Small intestine (tissue), 7 donors: ENCODE measurements around the gene PRRT2. TPM values are rescaled to one million over a fixed set of nuclear protein-coding genes. Genes with fewer than 3 reads are reported as not detected.

Source experiments
- DNase-seq, 2 donors: peaks; one replicate each; pipeline versions ENCODE4 v3.0.0 to v3.0.0-alpha.2; 2013
- FAIRE-seq: peaks from 2 replicates; lab custom pipeline; 2012; peaks lifted over from hg19 to GRCh38; lab: Jason Lieb, UNC
- H3K27ac ChIP-seq, 3 donors: one replicate each; pipeline ENCODE4 v1.5.1; 2013; ENCODE audit warnings: low read length in 2 of 3, mild to moderate bottlenecking in 2 of 3, control low read depth in 1 of 3, inconsistent platforms in 1 of 3, low read depth in 1 of 3, moderate library complexity in 1 of 3
- H3K27me3 ChIP-seq, 3 donors: one replicate each; pipeline ENCODE4 v1.6.1; 2013; ENCODE audit warnings: low read length in 3 of 3, inconsistent platforms in 1 of 3; ENCODE audit not compliant: control insufficient read depth in 3 of 3, insufficient read depth in 3 of 3
- H3K36me3 ChIP-seq, 3 donors: one replicate each; pipeline ENCODE4 v1.6.1; 2013; ENCODE audit warnings: low read length in 3 of 3, inconsistent platforms in 1 of 3, low read depth in 1 of 3, mild to moderate bottlenecking in 1 of 3, moderate library complexity in 1 of 3; ENCODE audit not compliant: control insufficient read depth in 3 of 3, insufficient read depth in 2 of 3
- H3K4me1 ChIP-seq, 3 donors: one replicate each; pipeline ENCODE4 v1.6.1; 2013; ENCODE audit warnings: low read length in 2 of 3, inconsistent platforms in 1 of 3, low read depth in 1 of 3, mild to moderate bottlenecking in 1 of 3, moderate library complexity in 1 of 3; ENCODE audit not compliant: control insufficient read depth in 3 of 3, insufficient read depth in 2 of 3
- H3K4me3 ChIP-seq, 3 donors: one replicate each; pipeline ENCODE4 v1.5.1; 2013; ENCODE audit warnings: low read length in 3 of 3, control low read depth in 1 of 3, inconsistent platforms in 1 of 3, low read depth in 1 of 3, mild to moderate bottlenecking in 1 of 3, moderate library complexity in 1 of 3
- H3K9me3 ChIP-seq, 2 donors: one replicate each; pipeline ENCODE4 v1.6.1; 2013; ENCODE audit warnings: low read depth in 1 of 2, low read length in 1 of 2; ENCODE audit not compliant: control insufficient read depth in 2 of 2, insufficient read depth in 1 of 2
- WGBS, 3 donors: extraction: QIAGEN DNeasy Blood & Tissue Kit; methylation state at CpG; one replicate each; pipeline ENCODE4 v1.1.7; 2013; 5-methylcytosine and 5-hydroxymethylcytosine counted together
- polyA plus RNA-seq, 4 donors: library from polyadenylated mRNA; stranded (reverse) in 3 of 4; unstranded in 1 of 4; fragments of 200-250 nt in 3 of 4; fragments of 120-200 nt in 1 of 4; gene quantifications; one replicate each; pipeline versions ENCODE4 v1.2.1 to v1.2.3, GENCODE V29; 2013
- donor health status: healthy with polysubstance abuse.
- donor health status: control.
- donor health status: control.
- donor health status: Bipolar disorder and iron deficiency.
- donor health status: healthy.

Gene PRRT2
- polyA plus RNA-seq, 4 donors = 0.27 to 6.3 (median 2.7) TPM; not detected in 1

- Histone ChIP-seq H3K4me3 (no peak overlapping the region), H3K27me3 (no peaks in the 10 kb centered on the region), H3K9me3 (no peaks in the 10 kb centered on the region), H3K36me3 (peaks cover 3 to 28% (median 11%) of the 10 kb centered on the region in 3 donors), H3K4me1 (peaks cover 0 to 6% (median 0%) of the 10 kb centered on the region in 3 donors), H3K27ac (no peak overlapping the region)
- DNase-seq (no peak), FAIRE-seq (no peak)
- 83 to 93% (median 89%) methylated on average over 3 of the region's 3 CpGs for WGBS, 3 donors
Measured at GRCh38 chr16:29850998-29851397, 39.0 kb downstream of the PRRT2 start.

GRCh38 chr16:29852654-29853053, 40.7 kb downstream of the PRRT2 start:
- Histone ChIP-seq H3K4me1 (peaks cover 0 to 6% (median 0%) of the 10 kb centered on the region in 3 donors), H3K9me3 (no peaks in the 10 kb centered on the region), H3K27me3 (no peaks in the 10 kb centered on the region), H3K36me3 (peaks cover 0 to 15% (median 3%) of the 10 kb centered on the region in 3 donors), H3K4me3 (no peak overlapping the region), H3K27ac (peak overlapping the region in 2 of 3 donors; percentile 48 to 60)
- peak; percentile 26 to 35 for DNase-seq
- 34 to 76% (median 67%) methylated on average over 7 of the region's 7 CpGs for WGBS, 3 donors
- no peak for FAIRE-seq

- Histone ChIP-seq H3K27ac (no peak overlapping the region), H3K36me3 (peaks cover 0 to 21% (median 11%) of the 10 kb centered on the region in 3 donors), H3K4me1 (peaks cover 0 to 6% (median 0%) of the 10 kb centered on the region in 3 donors), H3K9me3 (no peaks in the 10 kb centered on the region), H3K27me3 (no peaks in the 10 kb centered on the region), H3K4me3 (no peak overlapping the region)
- WGBS, 3 donors = 79 to 87% (median 87%) methylated on average over 5 of the region's 5 CpGs
- FAIRE-seq (no peak), DNase-seq (no peak)
Measured at GRCh38 chr16:29854520-29855100, 42.6 kb downstream of the PRRT2 start.

GRCh38 chr16:29857133-29857760, 45.3 kb downstream of the PRRT2 start:
- 82 to 86% (median 83%) methylated on average over 7 of the region's 7 CpGs for WGBS, 3 donors
- DNase-seq (no peak), FAIRE-seq (no peak)
- Histone ChIP-seq H3K36me3 (peaks cover 6 to 39% (median 8%) of the 10 kb centered on the region in 3 donors), H3K4me3 (no peak overlapping the region), H3K4me1 (peaks cover 2 to 19% (median 4%) of the 10 kb centered on the region in 3 donors), H3K9me3 (no peaks in the 10 kb centered on the region), H3K27me3 (no peaks in the 10 kb centered on the region), H3K27ac (no peak overlapping the region)

GRCh38 chr16:29858149-29858849, 46.3 kb downstream of the PRRT2 start:
- FAIRE-seq = no peak
- H3K36me3 ChIP-seq = peaks cover 6 to 39% (median 8%) of the 10 kb centered on the region in 3 donors
- no peaks in the 10 kb centered on the region for H3K9me3 ChIP-seq
- H3K27me3 ChIP-seq = no peaks in the 10 kb centered on the region
- no peak overlapping the region for H3K27ac ChIP-seq
- no peak for DNase-seq
- 77 to 91% (median 89%) methylated on average over 8 to 10 of the region's 10 CpGs for WGBS, 3 donors
- peaks cover 2 to 19% (median 4%) of the 10 kb centered on the region in 3 donors for H3K4me1 ChIP-seq
- no peak overlapping the region for H3K4me3 ChIP-seq

- no peak overlapping the region for H3K27ac ChIP-seq
- peaks cover 6 to 39% (median 8%) of the 10 kb centered on the region in 3 donors for H3K36me3 ChIP-seq
- DNase-seq = no peak
- H3K4me3 ChIP-seq = no peak overlapping the region
- H3K4me1 ChIP-seq = peaks cover 2 to 23% (median 4%) of the 10 kb centered on the region in 3 donors
- WGBS, 3 donors = 95 to 97% (median 95%) methylated on average over 17 to 19 of the region's 19 CpGs
- no peaks in the 10 kb centered on the region for H3K9me3 ChIP-seq
- H3K27me3 ChIP-seq = no peaks in the 10 kb centered on the region
- FAIRE-seq = no peak
Measured at GRCh38 chr16:29858974-29859373, 47.0 kb downstream of the PRRT2 start.

- Histone ChIP-seq H3K36me3 (peaks cover 6 to 39% (median 8%) of the 10 kb centered on the region in 3 donors), H3K27ac (no peak overlapping the region), H3K4me3 (no peak overlapping the region), H3K4me1 (peaks cover 2 to 23% (median 4%) of the 10 kb centered on the region in 3 donors), H3K27me3 (no peaks in the 10 kb centered on the region), H3K9me3 (no peaks in the 10 kb centered on the region)
- no peak for DNase-seq
- 88 to 92% (median 92%) methylated on average over 9 of the region's 9 CpGs for WGBS, 3 donors
- no peak for FAIRE-seq
Measured at GRCh38 chr16:29860218-29860617, 48.2 kb downstream of the PRRT2 start.

- H3K4me3 ChIP-seq = peak overlapping the region; percentile 78 to 92 (median 90)
- peaks cover 2 to 17% (median 4%) of the 10 kb centered on the region in 3 donors for H3K4me1 ChIP-seq
- no peaks in the 10 kb centered on the region for H3K27me3 ChIP-seq
- H3K27ac ChIP-seq = peak overlapping the region in 2 of 3 donors; percentile 75 to 83
- FAIRE-seq (no peak), DNase-seq (peak; percentile 35 to 59)
- WGBS, 3 donors = 1% methylated on average over 20 to 27 of the region's 27 CpGs
- H3K9me3 ChIP-seq = no peaks in the 10 kb centered on the region
- peaks cover 6 to 38% (median 8%) of the 10 kb centered on the region in 3 donors for H3K36me3 ChIP-seq
Measured at GRCh38 chr16:29862383-29862883, 50.4 kb downstream of the PRRT2 start.
